NCI-H2227 (cell line): ENCODE results near the gene ENPP3.

Experiments used
- DNase-seq: peaks from one replicate; lab custom pipeline; 2025; ENCODE audit not compliant: unreplicated experiment; lab: John Stamatoyannopoulos, UW

The ENPP3 gene

DNA sequence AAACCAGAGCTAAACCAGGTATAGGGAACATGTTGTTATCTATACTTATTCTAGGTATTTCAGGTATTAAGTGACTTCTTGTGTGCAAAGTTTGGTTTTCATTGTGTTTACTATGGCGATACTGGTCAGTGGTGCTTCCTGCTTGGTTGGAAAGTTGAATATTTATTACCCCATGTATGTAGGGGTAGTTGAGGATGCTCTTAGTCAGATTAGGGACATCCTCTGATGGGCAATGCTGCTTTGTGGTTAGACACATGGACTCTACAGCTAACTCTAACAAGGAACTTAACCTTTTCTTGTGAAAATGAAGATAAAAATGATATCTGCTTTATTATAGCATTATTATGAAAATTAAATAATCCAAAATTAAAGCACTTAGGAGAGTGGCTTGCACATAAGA lies 126.6 kb downstream of the ENPP3 start:
- DNase-seq, result no peak

DNA sequence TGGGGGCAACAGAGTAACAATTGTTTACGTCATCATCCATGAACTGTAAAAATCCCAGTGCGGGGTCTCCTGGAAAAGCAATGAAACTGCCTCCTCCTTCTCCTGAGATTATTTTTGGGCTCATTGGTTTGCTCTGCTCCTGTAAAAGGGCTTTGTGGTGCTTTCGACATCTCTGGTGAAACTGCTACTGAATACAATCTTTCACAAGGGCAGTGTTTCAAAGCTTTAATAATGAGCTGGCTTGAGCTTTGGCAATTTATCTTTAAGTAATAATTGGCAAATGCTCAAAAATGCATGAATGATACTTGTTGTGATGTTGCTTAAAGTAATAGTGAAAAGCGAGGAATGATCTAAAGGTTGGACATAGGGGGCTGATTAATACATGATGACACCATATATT lies 127.2 kb downstream of the ENPP3 start:
- DNase-seq, result no peak

DNA sequence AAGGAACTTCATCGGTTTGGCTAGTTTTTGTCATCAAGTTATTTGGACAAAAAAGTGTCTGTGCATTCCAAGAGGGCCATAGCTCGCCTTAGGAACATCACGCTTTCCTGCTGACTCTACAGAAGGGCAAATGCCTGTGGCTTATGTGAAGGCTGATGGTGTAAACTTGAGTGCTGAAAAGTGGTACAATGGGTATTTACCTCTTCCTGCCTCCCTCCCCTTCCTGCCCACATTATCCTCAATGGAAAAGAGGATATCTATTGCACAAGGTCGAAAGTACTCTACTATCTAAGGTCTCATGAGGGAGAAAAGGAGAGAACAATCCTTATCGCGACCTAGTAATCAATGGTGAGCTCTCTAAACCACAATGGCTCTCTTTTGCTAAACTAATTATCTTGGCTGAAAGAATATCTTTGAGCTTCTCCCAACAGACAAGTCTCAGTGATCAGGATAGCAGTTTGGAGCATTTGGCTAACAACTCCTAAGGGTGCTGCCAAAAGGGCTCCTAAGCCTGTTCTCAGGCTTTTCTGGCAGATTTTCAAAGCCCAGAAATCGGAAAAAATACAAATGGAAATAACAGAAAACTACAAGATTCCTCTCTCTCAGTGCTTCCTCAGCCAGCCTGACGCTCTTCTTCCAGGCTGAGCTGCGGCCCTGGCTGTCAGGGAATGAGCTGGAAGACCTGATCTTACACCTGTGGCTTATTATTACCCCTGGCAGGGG lies 128.1 kb downstream of the ENPP3 start:
- DNase-seq, result no peak

DNA sequence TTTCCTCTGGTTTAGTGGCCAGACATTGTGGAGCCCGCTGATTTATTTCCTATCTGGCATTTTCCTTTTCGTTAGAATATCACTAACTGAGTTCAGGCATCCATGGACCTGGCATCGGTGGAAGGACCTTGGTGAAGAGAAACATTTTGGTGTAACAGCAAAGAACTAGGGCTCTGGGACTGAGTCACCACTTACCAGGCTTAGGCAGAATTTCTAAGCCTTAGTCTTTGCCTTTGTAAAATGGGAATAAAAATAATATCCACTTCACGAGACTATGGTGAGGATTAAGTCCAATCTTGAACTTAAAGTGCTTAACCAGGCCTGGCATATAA lies 128.7 kb downstream of the ENPP3 start:
- DNase-seq, result no peak

DNA sequence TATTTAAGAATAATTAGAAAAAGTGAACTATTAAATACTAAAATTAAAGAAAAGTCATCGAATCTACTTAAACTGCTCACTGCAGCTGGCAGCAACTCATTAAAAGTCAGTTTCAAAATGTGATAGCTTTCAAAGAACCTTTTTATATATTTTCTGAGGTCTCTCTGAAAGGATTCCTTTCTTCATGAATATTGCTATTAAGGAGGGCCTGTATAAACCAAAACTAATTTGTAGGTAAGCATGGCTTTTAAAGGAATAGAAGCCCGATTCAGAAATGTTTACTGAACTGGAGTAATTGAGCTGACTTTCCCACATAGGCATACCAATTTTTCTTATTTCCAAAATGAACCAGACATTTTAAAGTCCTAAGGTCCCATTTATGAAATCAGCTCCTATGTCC lies 129.5 kb downstream of the ENPP3 start:
- no peak for DNase-seq

DNA sequence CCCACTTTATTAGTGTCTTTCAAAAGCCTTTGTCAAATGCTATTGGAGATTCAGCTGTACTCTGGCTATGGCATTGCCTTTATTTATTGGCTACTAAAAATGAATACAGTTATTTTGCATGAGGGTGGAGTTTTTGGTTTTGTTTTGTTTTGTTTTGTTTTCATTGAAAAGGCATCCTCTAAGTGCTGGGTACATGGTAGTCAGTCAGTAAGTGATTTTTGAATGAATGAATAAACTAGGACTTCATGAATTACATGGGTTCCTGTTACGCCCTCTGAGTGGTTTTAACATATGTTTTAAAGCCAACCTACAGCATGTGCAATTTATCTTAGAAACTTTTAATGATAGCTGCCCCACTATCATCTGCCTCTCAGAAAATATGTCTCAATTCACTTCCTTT lies 131.9 kb downstream of the ENPP3 start:
- DNase-seq, result no peak

DNA sequence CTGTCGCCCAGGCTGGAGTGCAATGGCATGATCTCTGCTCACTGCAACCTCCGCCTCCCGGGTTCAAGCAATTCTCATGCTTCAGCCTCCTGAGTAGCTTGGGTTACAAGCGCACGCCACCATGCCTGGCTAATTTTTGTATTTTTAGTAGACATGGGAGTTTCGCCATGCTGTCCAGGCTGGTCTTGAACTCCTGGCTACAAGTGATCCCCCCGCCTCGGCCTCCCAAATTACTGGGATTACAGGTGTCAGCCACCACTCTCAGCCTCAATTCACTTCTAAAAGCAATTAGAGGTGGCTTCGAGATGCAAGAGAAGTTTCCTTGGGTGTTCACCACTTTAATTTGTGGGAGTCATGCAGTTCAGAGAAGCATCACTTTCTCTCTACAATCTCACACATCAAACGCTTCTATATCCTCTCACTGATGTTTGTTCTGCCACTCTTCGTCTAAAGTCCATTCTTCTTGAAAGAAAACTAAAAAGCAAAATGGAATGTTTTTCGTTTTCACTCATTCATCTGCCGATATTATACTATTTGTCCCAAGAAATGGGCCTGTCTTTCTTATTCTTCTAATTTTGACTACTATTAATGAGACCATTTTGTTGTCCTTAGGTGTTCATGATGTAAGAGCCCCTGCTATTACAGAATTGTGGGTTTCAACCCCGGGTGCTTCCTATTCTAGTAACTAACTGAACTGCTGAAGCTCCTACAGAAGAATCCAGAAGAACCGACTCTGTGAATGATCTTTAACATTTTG lies 132.5 kb downstream of the ENPP3 start:
- no peak for DNase-seq

DNA sequence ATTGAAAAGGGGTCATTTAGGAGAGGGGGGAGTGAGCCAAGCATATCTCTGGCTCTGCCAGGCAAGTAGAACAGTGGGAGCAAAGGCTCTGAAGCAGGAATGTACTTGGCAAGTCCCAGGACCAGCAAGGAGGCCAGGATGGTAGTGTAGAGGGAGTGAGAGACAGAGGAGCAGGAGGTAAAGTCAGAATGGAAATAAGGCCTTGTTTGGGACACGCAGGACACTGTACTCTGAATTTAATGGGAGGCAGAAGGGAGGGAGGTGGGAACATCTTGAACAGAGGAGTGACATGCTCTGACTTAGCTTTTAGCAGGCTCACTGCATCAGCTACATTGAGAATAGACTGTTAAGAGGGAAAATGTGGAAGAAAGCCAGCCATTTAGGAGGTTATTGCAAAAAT lies 133.7 kb downstream of the ENPP3 start:
- no peak for DNase-seq

DNA sequence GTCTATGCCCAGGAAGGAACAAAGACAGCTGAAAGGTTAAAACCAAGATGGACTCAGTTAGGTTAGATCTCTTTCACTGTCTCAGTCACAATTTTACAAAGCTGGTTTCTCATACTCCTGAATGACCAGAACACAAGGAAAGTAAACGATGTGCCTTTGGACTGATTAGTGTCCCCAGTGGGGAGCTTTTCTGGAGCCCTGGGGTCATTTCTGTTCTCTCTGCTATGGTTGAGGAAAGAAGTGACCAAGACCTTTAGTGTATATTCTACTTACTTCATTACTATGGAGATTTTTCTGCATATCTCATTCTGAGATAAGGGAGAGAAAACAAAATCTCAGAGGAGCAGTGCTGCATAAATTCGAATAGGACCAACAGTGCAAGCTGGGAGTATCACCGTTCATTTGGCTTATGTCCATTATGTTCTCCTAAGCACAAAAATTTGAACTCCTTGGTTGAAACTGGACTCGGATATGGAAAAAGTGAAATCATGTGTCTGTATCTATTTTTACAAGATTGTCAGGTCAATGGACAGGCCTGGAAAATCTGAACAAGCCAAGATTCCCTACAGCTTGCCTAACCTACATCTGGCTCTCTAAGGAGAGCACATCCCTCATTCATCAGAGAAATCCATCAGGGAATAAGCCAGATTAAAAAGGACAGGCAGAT lies 136.3 kb downstream of the ENPP3 start:
- DNase-seq, result no peak

DNA sequence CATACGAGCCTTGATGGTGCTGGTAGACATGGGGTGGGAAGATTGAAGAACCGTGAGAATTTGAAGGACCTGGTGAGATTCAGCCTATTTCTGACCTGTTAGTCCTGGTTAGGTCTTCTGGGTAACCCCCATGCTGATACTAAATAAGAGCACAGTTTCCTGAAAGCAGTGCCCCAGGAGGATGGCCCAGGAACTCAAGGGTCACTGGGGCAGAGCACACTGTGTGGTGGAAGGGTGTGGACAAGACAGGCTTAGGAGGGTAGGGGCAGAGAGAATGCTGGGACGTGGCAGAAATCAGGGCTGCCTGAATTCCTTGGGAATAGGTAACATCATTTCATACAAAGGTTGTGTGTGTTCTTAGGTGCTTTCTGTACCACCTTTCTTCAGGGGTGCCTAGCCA lies 138.8 kb downstream of the ENPP3 start:
- DNase-seq, result no peak

DNA sequence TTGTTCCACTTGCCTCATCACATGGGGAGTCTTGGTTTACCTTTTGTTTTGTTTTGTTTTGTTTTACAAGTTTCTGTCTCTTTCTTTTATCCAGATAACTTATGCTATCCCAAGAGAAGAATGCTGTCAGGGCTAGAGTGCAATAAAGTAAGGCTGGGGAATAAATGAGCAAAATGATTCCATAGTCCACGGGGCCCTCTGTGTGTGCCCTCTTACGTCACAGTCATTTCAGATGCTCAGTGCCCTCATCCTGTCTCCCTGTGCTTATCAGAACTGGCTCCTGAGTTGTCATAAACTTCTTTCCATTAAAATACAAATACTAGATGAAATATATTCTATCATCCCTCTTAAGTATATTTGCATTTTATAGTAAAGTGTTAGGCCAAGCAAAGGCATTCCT lies 139.9 kb downstream of the ENPP3 start:
- no peak for DNase-seq

DNA sequence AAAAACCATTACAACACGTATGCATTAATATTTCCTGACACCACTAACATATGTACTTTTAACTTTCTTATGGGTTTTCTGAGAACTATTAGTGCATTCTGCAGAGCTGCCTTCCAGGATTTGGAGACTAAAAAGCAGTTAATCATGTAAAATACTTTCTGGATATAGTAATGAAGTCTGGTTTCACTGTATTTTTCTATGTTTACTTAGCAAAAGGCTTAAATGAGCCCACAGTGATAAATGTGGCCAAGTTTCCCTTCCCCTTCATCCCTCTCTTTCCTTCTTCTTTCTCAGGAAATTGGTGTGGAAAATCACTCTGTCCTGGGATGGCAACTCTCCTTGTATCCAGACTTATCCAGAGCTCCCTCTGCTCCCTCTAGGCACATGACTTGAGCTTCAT lies 141.1 kb downstream of the ENPP3 start:
- DNase-seq, result no peak

DNA sequence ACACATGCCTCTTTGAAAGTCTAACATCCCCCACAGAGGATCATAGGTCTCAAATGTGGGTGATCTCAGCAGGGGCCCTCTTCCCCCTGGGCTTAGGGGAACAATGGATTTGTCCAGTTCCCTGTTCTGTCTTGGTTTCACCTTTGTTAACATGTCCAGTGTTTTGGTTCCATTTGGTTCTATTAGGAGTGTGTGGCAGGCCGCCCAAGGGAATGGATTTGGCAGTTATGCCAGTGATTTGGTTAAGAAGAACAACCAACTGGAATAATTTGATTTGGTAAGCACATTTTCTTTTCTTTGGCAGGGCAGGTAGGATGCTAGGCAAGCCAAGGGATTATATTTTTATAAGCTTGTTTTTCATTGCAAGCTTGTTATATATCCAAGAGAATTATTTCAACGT lies 142.2 kb downstream of the ENPP3 start:
- DNase-seq, result no peak

DNA sequence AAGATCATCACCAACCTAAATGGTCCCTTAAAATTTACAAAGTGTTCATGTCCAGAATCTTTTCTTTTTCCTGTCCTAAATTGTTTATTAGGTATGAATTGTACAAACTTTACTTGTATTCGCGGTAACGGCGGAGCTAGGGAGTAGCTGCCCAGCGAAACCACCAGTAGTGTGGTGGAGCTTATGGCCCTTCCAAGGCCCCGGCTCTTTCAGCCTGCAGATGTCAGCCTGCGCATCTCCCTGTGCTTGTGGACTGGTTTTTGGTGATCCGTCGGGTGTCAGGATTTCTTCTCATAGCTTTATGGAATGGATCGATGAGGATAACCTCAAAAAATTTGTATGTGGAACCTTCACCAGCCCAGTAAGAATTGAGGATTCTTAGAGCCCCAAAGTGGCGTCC lies 143.5 kb downstream of the ENPP3 start:
- no peak for DNase-seq

DNA sequence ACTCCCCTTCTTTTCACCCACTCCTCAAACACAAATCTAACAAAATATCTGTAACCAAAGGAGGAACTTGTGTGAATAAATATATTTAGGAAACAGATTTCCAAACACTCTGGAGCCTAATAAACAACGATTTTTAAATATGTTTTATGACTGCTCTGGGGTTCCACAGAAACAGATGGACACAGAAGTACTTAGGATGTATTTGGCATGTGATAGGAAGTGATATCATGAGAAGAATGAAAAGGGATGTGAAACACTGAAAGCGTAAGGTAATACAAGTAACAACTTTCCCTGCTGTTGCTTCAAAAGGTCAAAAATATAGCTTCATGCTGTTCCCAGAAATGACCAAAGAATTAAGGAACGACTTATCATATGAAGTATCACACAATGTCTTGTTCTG lies 144.6 kb downstream of the ENPP3 start:
- DNase-seq, result no peak

DNA sequence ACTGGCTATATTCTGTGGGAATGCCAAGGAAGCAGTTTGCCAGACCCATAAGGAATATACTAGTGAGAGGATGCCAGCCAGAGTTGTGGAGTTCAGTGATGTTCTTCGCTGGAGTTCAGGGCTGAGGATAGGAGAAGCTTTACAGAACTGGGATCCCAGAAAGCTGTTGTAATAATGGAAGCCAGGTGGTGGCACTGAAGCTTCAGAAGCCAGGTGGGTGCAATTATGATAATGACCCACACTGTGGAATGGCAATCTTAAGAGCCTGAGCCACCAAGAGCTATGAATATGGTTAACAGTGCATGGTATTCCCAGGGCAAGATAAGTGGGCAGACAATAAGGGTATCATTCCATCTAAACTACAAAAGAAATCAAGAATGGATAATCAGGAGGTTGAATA lies 145.7 kb downstream of the ENPP3 start:
- DNase-seq, result no peak

DNA sequence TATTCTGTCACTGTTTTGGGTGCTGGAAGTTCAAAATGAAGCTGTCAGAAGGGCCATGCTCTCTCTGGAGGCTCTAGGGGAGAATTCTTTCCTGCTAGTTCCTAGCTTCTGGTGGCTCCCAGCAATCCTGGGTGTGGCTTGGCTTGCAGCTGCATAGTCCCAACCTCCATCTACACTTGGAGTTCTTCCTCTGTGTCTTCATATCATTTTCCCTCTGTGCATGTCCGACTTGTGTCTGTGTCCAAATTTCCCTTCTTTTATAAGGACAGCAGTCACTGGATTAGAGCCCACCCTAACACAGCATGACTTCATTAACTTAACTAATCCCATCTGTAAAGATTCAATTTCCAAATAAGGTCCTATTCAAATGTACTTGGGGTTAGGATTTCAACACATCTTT lies 147.5 kb downstream of the ENPP3 start:
- no peak for DNase-seq

DNA sequence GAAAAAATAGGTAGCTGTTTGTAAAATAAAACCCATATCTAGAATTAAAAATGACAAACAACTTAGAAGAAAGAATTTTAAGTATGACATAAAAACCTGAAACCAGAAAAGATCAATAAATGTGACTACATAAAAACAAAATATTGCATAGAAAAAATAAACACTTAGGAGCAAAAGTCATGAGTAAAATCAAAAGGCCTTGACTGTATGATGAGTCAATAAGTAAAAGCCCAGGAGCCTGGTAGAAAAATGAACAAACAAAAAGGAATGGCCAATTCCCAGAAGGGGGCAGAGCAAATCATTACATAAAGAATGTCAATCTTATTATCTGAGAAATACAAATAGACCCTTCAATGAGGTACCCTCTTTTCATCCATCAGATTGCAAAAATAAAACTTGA lies 150.0 kb downstream of the ENPP3 start:
- DNase-seq, result no peak

DNA sequence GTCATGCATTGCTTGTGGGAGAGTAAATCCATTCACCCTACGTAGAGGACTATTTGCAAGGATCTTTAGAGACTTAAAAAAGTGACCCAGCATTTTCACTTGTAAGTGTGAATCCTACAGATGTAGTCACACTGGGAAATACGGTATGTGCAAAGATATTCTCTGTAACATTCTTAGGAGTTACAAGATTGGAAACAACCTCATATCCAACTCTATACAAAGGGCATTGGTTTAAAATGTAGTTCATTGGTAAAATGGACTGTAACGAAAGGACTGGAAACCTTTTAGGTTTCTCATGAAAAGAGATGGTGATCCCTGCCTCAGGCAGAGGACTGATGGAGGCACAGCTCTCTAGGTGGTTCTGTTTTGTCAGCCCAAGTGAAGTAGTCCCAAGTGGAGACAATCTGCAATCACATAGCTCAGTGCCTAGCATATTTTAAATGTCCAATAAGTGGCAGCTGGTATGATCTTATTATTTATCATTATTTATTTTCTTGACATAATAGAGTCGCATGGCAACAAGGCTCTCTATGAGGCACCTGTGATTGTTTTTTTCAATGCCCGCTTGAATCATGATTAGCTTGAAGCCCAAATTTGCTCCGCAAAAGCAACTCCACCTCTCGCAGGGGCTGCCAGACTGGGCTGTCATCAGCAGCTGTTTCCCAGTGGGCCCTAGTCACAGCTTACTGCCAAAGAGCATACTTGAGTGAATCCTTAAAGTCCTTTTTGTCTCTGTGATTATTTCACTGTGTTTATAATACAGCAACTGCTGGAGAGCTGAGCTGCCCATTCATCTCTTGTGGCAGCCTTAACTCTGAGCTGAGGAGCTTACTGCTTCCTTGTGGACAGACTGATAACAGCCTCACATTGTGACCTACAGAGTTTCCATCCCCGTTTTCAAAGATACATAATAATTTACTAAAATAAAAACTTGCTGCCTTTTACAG lies 150.9 kb downstream of the ENPP3 start:
- no peak for DNase-seq

DNA sequence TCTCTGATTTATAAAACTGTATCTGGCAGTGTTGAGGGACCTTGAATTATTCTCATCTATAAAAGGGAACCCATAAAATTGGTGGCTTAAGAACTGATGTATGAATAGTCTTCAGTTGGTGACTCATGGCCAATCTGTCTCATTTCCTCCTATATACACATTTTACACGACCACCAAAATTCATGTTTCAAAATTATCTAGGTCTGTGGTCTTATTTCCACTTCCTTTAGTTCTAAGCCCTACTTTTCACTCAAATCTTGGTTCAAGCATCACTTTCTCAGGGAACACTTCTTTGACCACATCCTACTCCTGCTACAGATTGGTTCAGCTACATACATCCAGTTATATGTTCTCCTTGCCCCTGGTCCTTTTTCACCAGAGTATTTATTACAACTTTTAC lies 152.1 kb downstream of the ENPP3 start:
- no peak for DNase-seq

DNA sequence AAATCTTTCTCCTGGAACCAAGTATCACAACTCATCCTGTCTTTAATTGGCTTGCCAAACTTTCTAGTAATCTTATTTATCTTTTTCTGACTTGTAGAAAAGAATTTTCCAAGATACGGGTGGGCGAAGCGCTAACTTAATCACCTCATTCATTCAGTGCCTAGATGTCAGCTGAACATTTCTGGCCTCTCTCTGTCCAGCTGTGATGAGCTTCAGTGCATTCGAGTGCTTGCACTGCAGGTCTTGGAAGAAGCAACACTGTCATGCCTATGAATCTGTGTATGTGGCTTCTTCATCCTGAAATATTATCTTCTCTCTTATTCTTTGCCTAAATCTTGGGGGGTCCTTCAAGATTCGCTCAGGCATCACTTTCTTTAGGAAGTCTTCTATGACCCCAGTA lies 154.4 kb downstream of the ENPP3 start:
- DNase-seq, result no peak
